HG03060 (cell line): ENCODE data around the gene MALT1.

ENCODE experiments used
- ATAC-seq: cut with Tn5 transposase; IDR thresholded peaks from one replicate; pipeline ENCODE4 v1.9.1; 2021; ENCODE audit warnings: low read depth, moderate number of reproducible peaks; ENCODE audit not compliant: unreplicated experiment

The MALT1 gene

GRCh38 chr18:58687871-58688308 lies 16.6 kb downstream of the MALT1 start:
- peak; percentile 73 for ATAC-seq

DNA sequence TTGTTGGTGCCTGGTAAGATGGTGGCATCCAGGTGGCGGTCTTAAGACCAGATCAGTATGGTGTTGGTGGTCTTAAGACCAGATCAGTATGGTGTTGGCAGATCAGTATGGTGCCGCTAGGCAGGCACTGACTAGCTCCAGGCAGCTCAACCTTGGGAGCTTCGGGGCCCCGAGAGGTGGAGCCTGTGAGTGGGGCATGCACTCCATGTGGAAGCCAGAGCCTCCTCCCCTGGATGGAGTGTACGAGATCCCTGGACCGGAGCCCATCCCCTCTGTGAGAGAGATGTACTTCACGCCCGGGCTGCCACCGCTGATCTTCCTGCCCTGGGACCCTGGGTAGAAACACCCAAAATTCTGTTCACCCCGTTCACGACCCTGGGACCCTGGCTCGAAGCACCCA lies 19.0 kb downstream of the MALT1 start:
- ATAC-seq: no peak

DNA sequence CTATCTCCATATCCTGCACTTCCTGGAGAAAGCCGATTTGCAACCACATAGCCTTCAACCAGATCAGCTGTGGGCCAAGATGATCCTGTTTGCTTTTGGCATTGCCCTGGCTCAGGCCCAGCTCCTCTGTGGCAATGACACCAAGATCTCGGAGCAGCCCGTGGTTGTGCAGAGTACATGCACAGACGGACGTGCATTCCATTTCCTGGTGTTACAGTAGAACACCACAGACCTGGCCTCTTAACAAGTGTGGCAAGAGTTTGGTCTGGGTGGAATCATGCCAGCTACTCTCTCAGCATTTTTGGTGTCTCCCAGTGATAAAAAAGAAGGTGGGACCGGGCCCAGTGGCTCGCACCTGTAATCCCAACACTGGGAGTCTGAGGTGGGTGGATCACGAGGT lies 20.0 kb downstream of the MALT1 start:
- ATAC-seq: no peak

GRCh38 chr18:58692422-58693185 lies 21.3 kb downstream of the MALT1 start:
- no peak for ATAC-seq

GRCh38 chr18:58694221-58694620 lies 23.0 kb downstream of the MALT1 start:
- no peak for ATAC-seq

GRCh38 chr18:58694720-58695468 lies 23.6 kb downstream of the MALT1 start:
- ATAC-seq: no peak

GRCh38 chr18:58695772-58696171 lies 24.5 kb downstream of the MALT1 start:
- no peak for ATAC-seq

GRCh38 chr18:58697146-58697545 lies 25.9 kb downstream of the MALT1 start:
- ATAC-seq: no peak

DNA sequence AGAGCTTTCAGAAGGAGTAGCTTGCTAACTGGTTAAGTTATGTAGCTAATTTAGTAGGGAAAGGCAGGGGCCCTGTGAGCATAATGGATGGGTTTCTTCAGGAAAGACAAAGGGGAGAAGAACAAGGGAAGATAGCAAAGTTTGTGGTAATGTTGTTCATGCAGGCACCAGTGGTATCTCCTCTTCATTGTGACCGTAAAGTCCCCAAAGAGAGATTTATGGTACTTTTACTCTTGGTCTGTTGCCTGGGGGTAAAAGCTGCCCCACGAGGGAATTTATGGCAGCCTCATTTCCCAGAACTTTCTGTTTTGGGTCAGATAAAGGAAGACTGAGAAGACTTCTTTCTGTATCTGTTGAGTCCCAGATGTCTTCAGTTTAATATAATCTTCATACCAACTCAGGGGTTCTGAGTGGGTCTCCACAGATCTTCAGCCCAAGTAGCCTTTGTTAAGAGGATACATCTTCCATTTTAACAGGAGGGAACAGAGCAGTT lies 27.5 kb downstream of the MALT1 start:
- ATAC-seq: no peak

GRCh38 chr18:58699551-58699950 lies 28.3 kb downstream of the MALT1 start:
- no peak for ATAC-seq

GRCh38 chr18:58700209-58700608 lies 28.9 kb downstream of the MALT1 start:
- ATAC-seq: no peak

GRCh38 chr18:58712930-58713329 lies 41.7 kb downstream of the MALT1 start:
- ATAC-seq: no peak

- ATAC-seq: no peak
These were observed 43.0 kb downstream of the MALT1 start for GRCh38 chr18:58714259-58714658.

GRCh38 chr18:58714821-58715220 lies 43.6 kb downstream of the MALT1 start:
- no peak for ATAC-seq

DNA sequence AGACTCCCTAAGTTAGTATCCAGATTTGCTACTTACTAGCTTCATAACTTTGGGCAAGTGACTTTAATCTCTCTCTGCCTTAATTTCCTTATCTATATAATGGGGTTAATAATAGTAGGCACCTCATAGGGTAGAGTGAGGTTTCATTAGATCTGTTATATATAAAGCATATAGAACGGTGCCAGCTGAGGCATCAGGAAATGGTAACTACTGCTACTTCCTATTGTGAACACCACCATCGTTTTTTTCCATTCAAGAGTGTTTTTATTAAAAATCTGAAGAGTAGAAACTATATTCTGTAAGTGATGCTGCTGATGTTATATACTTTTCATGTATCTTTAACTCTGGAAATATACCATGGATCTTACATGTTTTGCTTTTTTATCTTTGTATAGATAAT lies 44.3 kb downstream of the MALT1 start:
- ATAC-seq: no peak

GRCh38 chr18:58716060-58716756 lies 44.9 kb downstream of the MALT1 start:
- ATAC-seq: peak; percentile 57

GRCh38 chr18:58721566-58722239 lies 50.4 kb downstream of the MALT1 start:
- no peak for ATAC-seq

- no peak for ATAC-seq
These were observed 52.7 kb downstream of the MALT1 start for GRCh38 chr18:58723810-58724602.

DNA sequence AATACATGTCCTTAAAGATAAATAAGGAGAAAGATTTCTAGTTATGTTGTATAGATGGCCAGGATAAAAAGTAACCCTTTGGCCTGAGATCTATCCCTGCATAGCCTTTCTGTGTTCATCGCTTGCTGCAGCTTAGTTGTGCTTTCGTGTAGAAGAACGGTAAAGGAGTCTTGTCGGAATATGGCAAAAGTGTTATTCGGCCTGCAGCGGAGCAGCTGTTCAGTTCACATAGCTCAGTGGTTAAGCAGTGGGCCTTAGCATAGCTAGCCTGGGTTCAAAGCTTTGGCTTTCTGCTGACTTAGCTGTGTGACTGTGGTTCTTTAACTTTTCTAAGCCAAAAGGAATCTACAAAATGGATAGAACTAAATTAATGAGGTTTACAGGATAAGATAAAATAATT lies 55.4 kb downstream of the MALT1 start:
- ATAC-seq: no peak
